NCI-H446 (cell line): ENCODE results near the gene AVPI1.
"Not testable (repeated sequence)": the region's sequence is repeated elsewhere in the genome, so short reads cannot be mapped to it uniquely, and the experiment has no call there.

Experiments
- DNase-seq, 2 experiments: peaks; one replicate each; lab custom pipeline; 2025; lab: John Stamatoyannopoulos, UW

AVPI1 gene

GRCh38 chr10:97640868-97641811 lies 45.9 kb downstream of the AVPI1 start:
- no peak for DNase-seq

- DNase-seq = peak; percentile 93 to 97
Observed at GRCh38 chr10:97640174-97640867, 46.7 kb downstream of the AVPI1 start, which contains the start of gene PI4K2A. TSS of gene PI4K2A (plus strand) at chr10:97640671. CDS start at chr10:97640743, 72 bp downstream.

GRCh38 chr10:97639090-97639489 lies 48.0 kb downstream of the AVPI1 start:
- DNase-seq = not testable (repeated sequence)

- no peak for DNase-seq
Observed at GRCh38 chr10:97635577-97635976, 51.5 kb downstream of the AVPI1 start.

- peak in 1 of 2 experiments; percentile 5 for DNase-seq
Observed at GRCh38 chr10:97633921-97634320, 53.1 kb downstream of the AVPI1 start.

- peak; percentile 65 to 88 for DNase-seq
Observed at GRCh38 chr10:97632949-97633884, 53.8 kb downstream of the AVPI1 start, which contains the start of gene MORN4. TSS of gene MORN4 (minus strand) at chr10:97633500. CDS start at chr10:97619653, 13,847 bp downstream.

- DNase-seq = no peak
Observed at GRCh38 chr10:97631098-97631497, 55.9 kb downstream of the AVPI1 start.

GRCh38 chr10:97629289-97629688 lies 57.8 kb downstream of the AVPI1 start:
- no peak for DNase-seq

- DNase-seq = no peak
Observed at GRCh38 chr10:97628228-97628627, 58.8 kb downstream of the AVPI1 start.

- DNase-seq = no peak
Observed at GRCh38 chr10:97627731-97628130, 59.3 kb downstream of the AVPI1 start.
